Mucosa of descending colon (tissue), 3 donors: ENCODE measurements around the gene KRT75. TPM values are rescaled to one million over a fixed set of nuclear protein-coding genes. Genes with fewer than 3 reads are reported as not detected.
A peak's percentile ranks its signal among the peaks of the same experiment; 100 is the strongest.

Experiments used
- ATAC-seq: fragments of 200-7000 bp; cut with Tn5 transposase; one replicate; pipeline ENCODE4 v1.9.1; 2020; ENCODE audit warnings: mild to moderate bottlenecking, moderate library complexity
- DNase-seq, 3 donors: peaks; one replicate each; pipeline ENCODE4 v3.0.0-alpha.2; 2020
- H3K36me3 ChIP-seq: fragments of 200-600 bp; one replicate; pipeline ENCODE4 v1.8.0; 2021; ENCODE audit warnings: low read depth, mild to moderate bottlenecking
- H3K4me1 ChIP-seq: fragments of 200-600 bp; one replicate; pipeline ENCODE4 v1.8.0; 2021; ENCODE audit warnings: low read depth, mild to moderate bottlenecking
- H3K4me3 ChIP-seq: fragments of 200-600 bp; one replicate; pipeline ENCODE4 v1.8.0; 2021; ENCODE audit warnings: mild to moderate bottlenecking
- H3K9me3 ChIP-seq: fragments of 200-600 bp; one replicate; pipeline ENCODE4 v1.8.0; 2021; ENCODE audit warnings: mild to moderate bottlenecking
- CTCF ChIP-seq: fragments of 200-600 bp; IDR thresholded peaks from one replicate; pipeline ENCODE4 v1.8.0; 2022; ENCODE audit warnings: antibody characterized with exemption, mild to moderate bottlenecking
- intact Hi-C, 2 donors: fragments of 100-400 bp; cut with DNase I in 1 of 2; cut with micrococcal nuclease in 1 of 2; formaldehyde crosslinking; loops; one replicate each; pipeline versions ENCODE4 v1.11.0 to v1.11.1; 2022; cut with DNase I, micrococcal nuclease
- total RNA-seq, 3 donors: library from RNA; stranded (reverse); fragmentation: NEBNext Ultra II Directional in 2 of 3; extraction: Animal tissue kit (Norgen Biotek cat#: 25700) in 2 of 3; gene quantifications; one replicate each; pipeline versions ENCODE4 v1.2.1 to v1.2.4, GENCODE V29; 2021 to 2023
- donor health status: DM: no; HTN: no; CAD: no; lungs with moderate emphysema.
- donor health status: DM: no; HTN: no; CAD: no.
- donor health status: DM: no; HTN: yes; CAD: no.

KRT75 gene
- total RNA-seq, 3 donors from 2014 or later: not detected

GRCh38 chr12:52401926-52402325 is 32.2 kb downstream of the KRT75 start:
- no peak for ATAC-seq
- Histone ChIP-seq H3K4me1 (no peaks in the 10 kb centered on the region), H3K36me3 (no peaks in the 10 kb centered on the region), H3K9me3 (no peaks in the 10 kb centered on the region), H3K4me3 (no peak overlapping the region)
- intact Hi-C loops: no loop called here
- TF ChIP-seq CTCF: no peak
- no peak for DNase-seq

- Histone ChIP-seq H3K4me3 (no peak overlapping the region), H3K36me3 (no peaks in the 10 kb centered on the region), H3K9me3 (no peaks in the 10 kb centered on the region), H3K4me1 (no peaks in the 10 kb centered on the region)
- intact Hi-C loops: no loop called here
- TF ChIP-seq CTCF: no peak
- no peak for DNase-seq
- ATAC-seq: no peak
These were observed 32.6 kb downstream of the KRT75 start for GRCh38 chr12:52401526-52401925.

- no peaks in the 10 kb centered on the region for H3K9me3 ChIP-seq
- intact Hi-C loops: no loop called here
- no peak for TF ChIP-seq CTCF
These were observed 33.3 kb downstream of the KRT75 start for GRCh38 chr12:52400906-52401305.

GRCh38 chr12:52399756-52400155 is 34.4 kb downstream of the KRT75 start:
- Histone ChIP-seq H3K4me3 (no peak overlapping the region), H3K4me1 (no peaks in the 10 kb centered on the region), H3K36me3 (no peaks in the 10 kb centered on the region), H3K9me3 (no peaks in the 10 kb centered on the region)
- ATAC-seq (no peak), DNase-seq (peak in 1 of 3 donors; percentile 9)
- intact Hi-C loops: no loop called here
- no peak for TF ChIP-seq CTCF

More at GRCh38 chr12:52400906-52401305, 33.3 kb downstream of the KRT75 start:
- Histone ChIP-seq H3K36me3 (no peaks in the 10 kb centered on the region), H3K4me3 (no peak overlapping the region), H3K4me1 (no peaks in the 10 kb centered on the region)
- DNase-seq (peak in 1 of 3 donors; percentile 10), ATAC-seq (no peak)

GRCh38 chr12:52398176-52398575 is 36.0 kb downstream of the KRT75 start:
- DNase-seq (no peak), ATAC-seq (no peak)
- Histone ChIP-seq H3K9me3 (no peaks in the 10 kb centered on the region), H3K4me1 (no peaks in the 10 kb centered on the region), H3K4me3 (no peak overlapping the region), H3K36me3 (no peaks in the 10 kb centered on the region)
- intact Hi-C loops: no loop called here
- no peak for TF ChIP-seq CTCF

- ATAC-seq (no peak), DNase-seq (peak in 1 of 3 donors; percentile 1)
- intact Hi-C loops: no loop called here
- H3K36me3 ChIP-seq: no peaks in the 10 kb centered on the region
- TF ChIP-seq CTCF: no peak
- H3K4me3 ChIP-seq: no peak overlapping the region
- H3K4me1 ChIP-seq: no peaks in the 10 kb centered on the region
- H3K9me3 ChIP-seq: no peaks in the 10 kb centered on the region
These were observed 37.5 kb downstream of the KRT75 start for GRCh38 chr12:52396656-52397055.
